AG09319 (cell line): ENCODE results near the gene PSD2.

ENCODE experiments used
- DNase-seq: peaks from one replicate; pipeline ENCODE4 v3.0.0-alpha.2; 2010; ENCODE audit warnings: low read depth; ENCODE audit errors: extremely low read depth
- TF ChIP-seq, protein P1 (sequence below): IDR thresholded peaks from 2 replicates; pipeline ENCODE4 v1.5.1; 2011; ENCODE audit warnings: low read depth, mild to moderate bottlenecking, inconsistent platforms, low read length, moderate library complexity

Gene PSD2

DNA sequence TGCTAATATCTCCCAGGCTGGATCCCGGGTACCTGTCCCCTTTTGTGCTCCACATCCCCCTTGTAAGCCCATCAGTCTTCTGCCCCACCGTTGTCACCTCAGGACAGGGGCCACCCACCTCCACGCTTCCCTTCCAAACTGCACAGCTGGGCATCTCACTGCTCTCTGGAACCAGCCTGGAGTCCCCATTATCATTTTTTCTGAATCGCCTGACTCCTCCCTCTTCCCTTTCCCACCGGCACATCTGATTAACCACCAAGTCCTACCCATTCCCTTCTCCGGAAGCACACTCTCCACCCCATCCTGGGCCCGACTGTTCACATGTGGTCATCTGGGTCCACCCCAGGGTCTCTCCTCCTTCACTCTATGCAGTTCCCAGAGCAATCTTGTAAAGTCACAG is 53.9 kb downstream of the PSD2 start:
- TF ChIP-seq, protein P1, sequence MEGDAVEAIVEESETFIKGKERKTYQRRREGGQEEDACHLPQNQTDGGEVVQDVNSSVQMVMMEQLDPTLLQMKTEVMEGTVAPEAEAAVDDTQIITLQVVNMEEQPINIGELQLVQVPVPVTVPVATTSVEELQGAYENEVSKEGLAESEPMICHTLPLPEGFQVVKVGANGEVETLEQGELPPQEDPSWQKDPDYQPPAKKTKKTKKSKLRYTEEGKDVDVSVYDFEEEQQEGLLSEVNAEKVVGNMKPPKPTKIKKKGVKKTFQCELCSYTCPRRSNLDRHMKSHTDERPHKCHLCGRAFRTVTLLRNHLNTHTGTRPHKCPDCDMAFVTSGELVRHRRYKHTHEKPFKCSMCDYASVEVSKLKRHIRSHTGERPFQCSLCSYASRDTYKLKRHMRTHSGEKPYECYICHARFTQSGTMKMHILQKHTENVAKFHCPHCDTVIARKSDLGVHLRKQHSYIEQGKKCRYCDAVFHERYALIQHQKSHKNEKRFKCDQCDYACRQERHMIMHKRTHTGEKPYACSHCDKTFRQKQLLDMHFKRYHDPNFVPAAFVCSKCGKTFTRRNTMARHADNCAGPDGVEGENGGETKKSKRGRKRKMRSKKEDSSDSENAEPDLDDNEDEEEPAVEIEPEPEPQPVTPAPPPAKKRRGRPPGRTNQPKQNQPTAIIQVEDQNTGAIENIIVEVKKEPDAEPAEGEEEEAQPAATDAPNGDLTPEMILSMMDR: no peak
- DNase-seq: no peak

DNA sequence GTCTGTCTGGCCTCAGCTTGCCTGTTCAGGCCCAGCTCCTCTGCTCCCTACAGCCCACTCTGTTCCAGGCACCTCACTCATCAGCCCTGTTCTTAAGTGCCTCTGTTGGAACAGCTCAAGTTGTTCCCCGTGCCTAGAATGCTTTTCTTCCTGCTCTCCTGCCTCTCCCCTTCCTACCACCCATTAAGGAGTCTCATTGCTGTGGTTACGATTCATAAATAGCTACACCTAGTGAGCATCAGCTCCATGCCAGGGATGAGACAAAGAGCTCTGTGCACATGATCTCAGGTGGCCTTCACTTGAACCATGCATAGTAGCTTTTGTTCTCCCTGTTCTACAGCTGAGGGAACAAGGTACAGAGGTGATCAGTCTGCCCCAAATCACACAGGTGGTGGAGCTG is 54.3 kb downstream of the PSD2 start:
- no peak for DNase-seq
- TF ChIP-seq, protein P1: no peak

DNA sequence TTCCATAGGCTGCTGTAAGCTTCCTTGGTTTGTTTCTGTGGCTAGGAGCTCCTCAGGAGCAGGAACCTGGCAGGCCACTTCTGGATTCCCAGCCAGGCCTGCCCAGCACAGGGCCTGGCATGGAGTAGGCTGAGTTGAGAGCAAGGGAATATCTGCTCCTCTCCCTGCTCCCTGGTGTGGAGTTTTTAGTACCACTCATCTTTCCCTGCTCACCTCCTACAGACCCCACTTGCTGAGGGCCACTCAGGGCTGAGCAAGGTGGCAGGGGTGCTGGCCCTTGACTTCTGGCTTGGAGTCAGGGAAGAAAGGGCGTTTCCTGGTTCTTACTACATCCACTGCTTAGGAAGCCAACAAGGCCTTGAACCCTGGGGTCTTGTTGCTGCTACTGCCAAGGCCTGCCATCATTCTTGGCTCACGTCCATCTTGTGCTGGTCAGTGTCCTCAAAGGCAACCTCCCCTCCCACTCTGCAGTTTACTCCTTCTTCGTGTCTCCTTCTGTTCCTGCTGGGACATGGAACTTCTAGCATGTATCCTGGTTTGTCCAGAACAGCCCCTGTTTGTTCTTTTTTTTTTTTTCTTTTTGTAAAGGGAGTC is 54.9 kb downstream of the PSD2 start:
- TF ChIP-seq, protein P1: no peak

DNA sequence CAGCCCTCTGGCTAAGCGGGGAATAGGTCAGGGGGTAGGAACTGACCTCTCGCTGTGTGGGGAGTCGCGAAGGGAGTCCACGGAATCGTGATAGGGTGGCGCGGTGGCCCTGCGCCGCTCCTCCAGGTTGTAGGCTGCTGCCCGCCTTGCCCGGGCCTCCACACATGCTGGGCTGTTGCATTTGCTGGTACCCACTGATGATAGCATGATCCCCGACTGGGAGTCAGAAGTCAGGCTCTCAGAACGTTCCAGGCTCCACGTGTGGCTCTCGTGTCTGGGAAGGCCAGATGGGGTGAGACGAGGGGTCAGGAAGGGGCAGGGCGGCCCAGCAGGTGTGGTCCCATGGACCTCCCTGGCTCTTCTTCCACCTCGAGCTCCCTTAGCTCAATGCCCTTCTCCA is 56.0 kb downstream of the PSD2 start:
- DNase-seq: no peak
- TF ChIP-seq, protein P1: no peak

More for the DNA sequence above, 54.9 kb downstream of the PSD2 start:
- DNase-seq: no peak

DNA sequence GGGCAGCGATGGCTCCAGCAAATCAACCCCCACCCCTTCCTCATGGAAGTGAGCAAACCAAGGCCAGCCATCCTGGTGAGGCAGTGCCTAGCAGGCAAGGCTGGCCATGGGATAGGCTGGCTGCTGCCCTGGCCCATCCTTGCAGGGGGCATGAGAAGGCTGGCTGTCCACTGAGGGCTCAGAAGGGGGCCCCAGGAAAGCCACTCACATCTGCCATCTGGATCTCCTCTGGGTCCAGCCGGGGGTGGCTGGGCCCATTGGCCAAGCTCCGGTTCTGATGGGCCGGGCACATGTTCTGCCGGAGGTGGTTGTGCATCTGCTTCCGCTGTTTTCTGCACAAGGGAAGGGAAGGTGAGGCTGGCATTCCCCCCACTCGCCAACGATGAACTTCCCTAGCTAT is 57.1 kb downstream of the PSD2 start:
- TF ChIP-seq, protein P1: no peak
- DNase-seq: no peak

DNA sequence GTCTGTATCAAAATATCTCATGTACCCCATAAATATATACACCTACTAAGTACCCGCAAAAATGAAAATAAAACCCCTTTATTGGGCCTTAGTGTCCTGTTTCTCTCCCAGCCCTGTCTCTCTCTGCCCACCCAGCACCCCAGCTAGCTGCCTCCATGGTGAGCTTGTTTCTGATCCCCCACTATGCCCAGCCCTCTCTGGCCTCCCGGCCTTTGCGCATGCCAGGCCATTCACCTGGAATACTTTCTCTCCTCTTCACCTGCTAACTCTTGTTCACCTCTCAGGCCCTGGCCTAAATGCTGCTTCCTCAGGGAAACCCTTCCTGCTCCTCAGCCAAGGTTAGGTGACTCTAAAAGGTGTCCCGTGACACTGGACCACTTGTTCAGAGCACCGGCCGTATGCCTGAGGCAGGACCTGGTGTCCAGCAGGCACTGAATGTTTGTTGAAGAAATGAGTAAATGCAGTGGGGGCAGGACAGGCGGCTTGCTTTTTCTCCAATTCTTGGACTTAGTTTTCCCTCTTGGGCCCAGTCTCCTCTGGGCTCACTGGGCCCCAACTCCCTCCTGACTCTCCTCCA is 58.5 kb downstream of the PSD2 start:
- DNase-seq: no peak
- TF ChIP-seq, protein P1: no peak

DNA sequence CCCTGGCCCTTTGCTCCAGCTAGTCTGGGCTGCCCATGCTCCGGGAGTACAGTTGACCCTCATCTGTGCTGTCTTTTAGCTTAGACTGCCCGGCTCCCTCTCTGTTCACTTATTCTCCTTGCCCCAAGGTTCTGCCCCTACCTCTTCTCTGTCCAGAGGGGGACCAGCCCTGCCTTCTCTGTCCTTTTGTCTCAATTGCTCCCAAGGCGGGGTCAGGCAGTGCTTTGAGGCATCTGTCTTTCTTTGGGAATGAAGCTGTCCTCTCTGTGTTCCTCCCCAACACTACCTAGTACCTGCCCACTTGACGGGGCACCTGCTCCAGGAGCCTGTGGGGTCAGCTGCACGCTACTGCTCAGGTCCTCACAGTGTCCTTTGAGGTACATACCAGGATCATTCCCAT is 59.3 kb downstream of the PSD2 start:
- DNase-seq: no peak
- TF ChIP-seq, protein P1: no peak
